Activated CD4-positive, alpha-beta T cell treated with anti-CD3 and anti-CD28 coated beads, Interleukin-2, amount 50 U/mL, for 16 hours (primary cell): ENCODE measurements around the gene REG4.
A peak's percentile ranks its signal among the peaks of the same experiment; 100 is the strongest.

Experiments used
- DNase-seq: peaks from one replicate; pipeline ENCODE4 v3.0.0-alpha.2; 2020

Gene REG4

GRCh38 chr1:119778886-119779560 is 32.2 kb downstream of the REG4 start:
- DNase-seq: no peak

- no peak for DNase-seq
These were observed 32.9 kb downstream of the REG4 start for GRCh38 chr1:119778359-119778758.

- DNase-seq: no peak
These were observed 36.3 kb downstream of the REG4 start for GRCh38 chr1:119774746-119775490.

- no peak for DNase-seq
These were observed 37.5 kb downstream of the REG4 start for GRCh38 chr1:119773711-119774241.

GRCh38 chr1:119772298-119772697 is 39.0 kb downstream of the REG4 start:
- DNase-seq: no peak

- no peak for DNase-seq
These were observed 39.5 kb downstream of the REG4 start for GRCh38 chr1:119771770-119772169.

- no peak for DNase-seq
These were observed 40.2 kb downstream of the REG4 start for GRCh38 chr1:119771016-119771415.

- DNase-seq: no peak
These were observed 42.5 kb downstream of the REG4 start, which contains the start of gene HMGCS2 for GRCh38 chr1:119768778-119769177. Gene HMGCS2, minus strand, starts transcription at chr1:119768905. Its CDS starts 61 bp downstream, at chr1:119768844.

GRCh38 chr1:119767486-119767885 is 43.8 kb downstream of the REG4 start:
- DNase-seq: no peak

GRCh38 chr1:119766374-119766794 is 44.9 kb downstream of the REG4 start:
- no peak for DNase-seq

- DNase-seq: no peak
These were observed 47.0 kb downstream of the REG4 start for GRCh38 chr1:119764220-119764619.

- no peak for DNase-seq
These were observed 48.3 kb downstream of the REG4 start for GRCh38 chr1:119762953-119763352.

GRCh38 chr1:119762409-119762808 is 48.9 kb downstream of the REG4 start:
- no peak for DNase-seq

- peak; percentile 38 for DNase-seq
These were observed 52.7 kb downstream of the REG4 start for GRCh38 chr1:119758584-119758983.

- no peak for DNase-seq
These were observed 58.7 kb downstream of the REG4 start for GRCh38 chr1:119752592-119752991.

- DNase-seq: no peak
These were observed 63.2 kb downstream of the REG4 start for GRCh38 chr1:119748040-119748439.

GRCh38 chr1:119747451-119747850 is 63.8 kb downstream of the REG4 start:
- DNase-seq: no peak

GRCh38 chr1:119745034-119745433 is 66.2 kb downstream of the REG4 start:
- DNase-seq: no peak

- DNase-seq: no peak
These were observed 66.7 kb downstream of the REG4 start for GRCh38 chr1:119744598-119744942.
